HG03457 (cell line): ENCODE measurements around the gene OGDH.

Experiments
- ATAC-seq: cut with Tn5 transposase; IDR thresholded peaks from one replicate; pipeline ENCODE4 v1.9.1; 2021; ENCODE audit warnings: moderate number of reproducible peaks; ENCODE audit not compliant: unreplicated experiment

The OGDH gene

GRCh38 chr7:44618045-44618444 is 11.6 kb downstream of the OGDH start:
- ATAC-seq = no peak

- ATAC-seq = no peak
Observed at GRCh38 chr7:44618753-44619152, 12.3 kb downstream of the OGDH start.

GRCh38 chr7:44621034-44621749 is 14.8 kb downstream of the OGDH start:
- no peak for ATAC-seq

- no peak for ATAC-seq
Observed at GRCh38 chr7:44621750-44622103, 15.3 kb downstream of the OGDH start.

GRCh38 chr7:44622342-44623151 is 16.1 kb downstream of the OGDH start:
- no peak for ATAC-seq

GRCh38 chr7:44624318-44624717 is 17.9 kb downstream of the OGDH start:
- no peak for ATAC-seq

GRCh38 chr7:44625526-44626471 is 19.4 kb downstream of the OGDH start:
- no peak for ATAC-seq

GRCh38 chr7:44626620-44627019 is 20.2 kb downstream of the OGDH start:
- ATAC-seq = no peak

GRCh38 chr7:44629829-44630522 is 23.5 kb downstream of the OGDH start:
- no peak for ATAC-seq

GRCh38 chr7:44630792-44631457 is 24.5 kb downstream of the OGDH start:
- ATAC-seq = no peak

GRCh38 chr7:44631458-44632115 is 25.2 kb downstream of the OGDH start:
- no peak for ATAC-seq

- no peak for ATAC-seq
Observed at GRCh38 chr7:44632196-44632595, 25.8 kb downstream of the OGDH start.

- peak; percentile 45 for ATAC-seq
Observed at GRCh38 chr7:44633254-44634186, 27.1 kb downstream of the OGDH start.

- peak; percentile 0 for ATAC-seq
Observed at GRCh38 chr7:44634187-44634838, 27.9 kb downstream of the OGDH start.

- ATAC-seq = no peak
Observed at GRCh38 chr7:44634839-44635591, 28.6 kb downstream of the OGDH start.

- no peak for ATAC-seq
Observed at GRCh38 chr7:44636041-44636584, 29.7 kb downstream of the OGDH start.

GRCh38 chr7:44636926-44637325 is 30.5 kb downstream of the OGDH start:
- ATAC-seq = no peak
